ENCODE measurements around the gene THSD7A.

Gene THSD7A

GRCh38 chr7:11332865-11333228, 499.2 kb downstream of the THSD7A start:
- TF ChIP-seq CTCF (IDR thresholded peaks at IDR 0.05), result no peak
- no peak overlapping the region for H3K27ac ChIP-seq
- H3K4me1 ChIP-seq (ENCODE audit: control insufficient read depth in 1 of 2, insufficient read depth in 1 of 2, low read depth in 1 of 2, low read length in 1 of 2), result no peaks in the 10 kb centered on the region
- no peaks in the 10 kb centered on the region for H3K9me3 ChIP-seq
- H3K4me3 ChIP-seq (ENCODE audit: low read depth in 1 of 2, low read length in 1 of 2), result no peak overlapping the region
- no peaks in the 10 kb centered on the region for H3K27me3 ChIP-seq
- no peaks in the 10 kb centered on the region for H3K36me3 ChIP-seq

GRCh38 chr7:11332186-11332864, 499.7 kb downstream of the THSD7A start:
- H3K9me3 ChIP-seq, result no peaks in the 10 kb centered on the region
- H3K27me3 ChIP-seq, result no peaks in the 10 kb centered on the region
- H3K36me3 ChIP-seq, result no peaks in the 10 kb centered on the region
- no peak overlapping the region for H3K4me3 ChIP-seq (ENCODE audit: low read depth in 1 of 2, low read length in 1 of 2)
- TF ChIP-seq CTCF (IDR thresholded peaks at IDR 0.05), result no peak
- no peaks in the 10 kb centered on the region for H3K4me1 ChIP-seq (ENCODE audit: control insufficient read depth in 1 of 2, insufficient read depth in 1 of 2, low read depth in 1 of 2, low read length in 1 of 2)
- no peak overlapping the region for H3K27ac ChIP-seq

GRCh38 chr7:11331128-11332102, 500.6 kb downstream of the THSD7A start:
- Histone ChIP-seq H3K4me1 (ENCODE audit: control insufficient read depth in 1 of 2, insufficient read depth in 1 of 2, low read depth in 1 of 2, low read length in 1 of 2) (no peaks in the 10 kb centered on the region), H3K9me3 (no peaks in the 10 kb centered on the region), H3K27me3 (no peaks in the 10 kb centered on the region), H3K36me3 (no peaks in the 10 kb centered on the region), H3K27ac (no peak overlapping the region), H3K4me3 (ENCODE audit: low read depth in 1 of 2, low read length in 1 of 2) (no peak overlapping the region)
- TF ChIP-seq CTCF (IDR thresholded peaks at IDR 0.05), result no peak

GRCh38 chr7:11330717-11331116, 501.3 kb downstream of the THSD7A start:
- Histone ChIP-seq H3K27ac (no peak overlapping the region), H3K27me3 (no peaks in the 10 kb centered on the region), H3K4me3 (ENCODE audit: low read depth in 1 of 2, low read length in 1 of 2) (no peak overlapping the region), H3K9me3 (no peaks in the 10 kb centered on the region), H3K4me1 (ENCODE audit: control insufficient read depth in 1 of 2, insufficient read depth in 1 of 2, low read depth in 1 of 2, low read length in 1 of 2) (no peaks in the 10 kb centered on the region), H3K36me3 (no peaks in the 10 kb centered on the region)
- TF ChIP-seq CTCF (IDR thresholded peaks at IDR 0.05), result no peak

- H3K27me3 ChIP-seq, result no peaks in the 10 kb centered on the region
- H3K4me3 ChIP-seq (ENCODE audit: low read depth in 1 of 2, low read length in 1 of 2), result no peak overlapping the region
- H3K36me3 ChIP-seq, result no peaks in the 10 kb centered on the region
- H3K9me3 ChIP-seq, result no peaks in the 10 kb centered on the region
- H3K4me1 ChIP-seq (ENCODE audit: control insufficient read depth in 1 of 2, insufficient read depth in 1 of 2, low read depth in 1 of 2, low read length in 1 of 2), result no peaks in the 10 kb centered on the region
- no peak overlapping the region for H3K27ac ChIP-seq
- TF ChIP-seq CTCF (IDR thresholded peaks at IDR 0.05), result no peak
Observed at GRCh38 chr7:11330208-11330607, 501.8 kb downstream of the THSD7A start.

Data from neutrophil (primary cell).